AG09319 (cell line): Measurements from ENCODE around the gene OR5M11.
"Not testable (repeated sequence)": the region's sequence is repeated elsewhere in the genome, so short reads cannot be mapped to it uniquely, and the experiment has no call there.

Source experiments
- DNase-seq: peaks from one replicate; pipeline ENCODE4 v3.0.0-alpha.2; 2010; ENCODE audit warnings: low read depth; ENCODE audit errors: extremely low read depth
- TF ChIP-seq, protein P1 (sequence below): IDR thresholded peaks from 2 replicates; pipeline ENCODE4 v1.5.1; 2011; ENCODE audit warnings: low read depth, mild to moderate bottlenecking, inconsistent platforms, low read length, moderate library complexity

OR5M11 gene

DNA sequence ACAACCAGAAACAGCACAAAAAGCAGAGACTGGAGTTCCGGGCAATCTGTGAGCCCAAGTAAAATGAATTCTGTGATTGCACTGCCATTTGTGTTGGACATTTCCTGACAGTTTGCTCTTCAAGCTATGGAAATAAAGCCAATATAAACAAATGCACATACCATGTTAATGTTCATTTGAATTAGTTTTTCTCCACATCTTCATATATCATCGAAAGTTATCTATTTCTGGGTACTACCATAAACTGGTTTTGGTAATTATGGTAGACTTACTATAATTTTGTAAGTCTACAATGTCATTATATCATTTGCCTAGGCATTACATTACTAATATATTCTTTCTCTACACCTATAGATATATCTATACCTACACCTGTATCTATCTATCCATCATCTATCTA, at the start of gene OR5M11:
Gene OR5M11, minus strand, starts transcription at position 101 of the 400 bp plus-strand sequence. Its CDS starts 0 bp downstream, at position 101.
- TF ChIP-seq, protein P1, sequence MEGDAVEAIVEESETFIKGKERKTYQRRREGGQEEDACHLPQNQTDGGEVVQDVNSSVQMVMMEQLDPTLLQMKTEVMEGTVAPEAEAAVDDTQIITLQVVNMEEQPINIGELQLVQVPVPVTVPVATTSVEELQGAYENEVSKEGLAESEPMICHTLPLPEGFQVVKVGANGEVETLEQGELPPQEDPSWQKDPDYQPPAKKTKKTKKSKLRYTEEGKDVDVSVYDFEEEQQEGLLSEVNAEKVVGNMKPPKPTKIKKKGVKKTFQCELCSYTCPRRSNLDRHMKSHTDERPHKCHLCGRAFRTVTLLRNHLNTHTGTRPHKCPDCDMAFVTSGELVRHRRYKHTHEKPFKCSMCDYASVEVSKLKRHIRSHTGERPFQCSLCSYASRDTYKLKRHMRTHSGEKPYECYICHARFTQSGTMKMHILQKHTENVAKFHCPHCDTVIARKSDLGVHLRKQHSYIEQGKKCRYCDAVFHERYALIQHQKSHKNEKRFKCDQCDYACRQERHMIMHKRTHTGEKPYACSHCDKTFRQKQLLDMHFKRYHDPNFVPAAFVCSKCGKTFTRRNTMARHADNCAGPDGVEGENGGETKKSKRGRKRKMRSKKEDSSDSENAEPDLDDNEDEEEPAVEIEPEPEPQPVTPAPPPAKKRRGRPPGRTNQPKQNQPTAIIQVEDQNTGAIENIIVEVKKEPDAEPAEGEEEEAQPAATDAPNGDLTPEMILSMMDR = no peak
- no peak for DNase-seq

DNA sequence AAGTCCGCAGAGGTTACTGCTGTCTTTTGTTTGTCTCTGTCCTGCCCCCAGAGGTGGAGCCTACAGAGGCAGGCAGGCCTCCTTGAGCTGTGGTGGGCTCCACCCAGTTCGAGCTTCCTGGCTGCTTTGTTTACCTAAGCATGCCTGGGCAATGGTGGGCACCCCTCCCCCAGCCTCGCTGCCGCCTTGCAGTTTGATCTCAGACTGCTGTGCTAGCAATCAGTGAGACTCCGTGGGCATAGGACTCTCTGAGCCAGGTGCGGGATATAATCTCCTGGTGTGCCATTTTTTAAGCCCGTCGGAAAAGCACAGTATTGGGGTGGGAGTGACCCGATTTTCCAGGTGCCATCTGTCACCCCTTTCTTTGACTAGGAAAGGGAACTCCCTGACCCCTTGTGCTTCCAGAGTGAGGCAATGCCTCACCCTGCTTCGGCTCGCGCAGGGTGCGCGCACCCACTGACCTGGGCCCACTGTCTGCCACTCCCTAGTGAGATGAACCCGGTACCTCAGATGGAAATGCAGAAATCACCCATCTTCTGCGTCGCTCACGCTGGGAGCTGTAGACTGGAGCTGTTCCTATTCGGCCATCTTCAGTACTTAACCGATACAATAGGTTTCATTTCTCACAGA, 49.1 kb upstream of the OR5M11 start:
- DNase-seq = not testable (repeated sequence)

- no peak for DNase-seq
- TF ChIP-seq, protein P1 = no peak
Observed at GRCh38 chr11:56577621-56578020, 34.6 kb upstream of the OR5M11 start, which contains the start of gene OR5M10. OR5M10 (minus strand) TSS chr11:56577721; CDS start chr11:56577721, 0 bp downstream.

DNA sequence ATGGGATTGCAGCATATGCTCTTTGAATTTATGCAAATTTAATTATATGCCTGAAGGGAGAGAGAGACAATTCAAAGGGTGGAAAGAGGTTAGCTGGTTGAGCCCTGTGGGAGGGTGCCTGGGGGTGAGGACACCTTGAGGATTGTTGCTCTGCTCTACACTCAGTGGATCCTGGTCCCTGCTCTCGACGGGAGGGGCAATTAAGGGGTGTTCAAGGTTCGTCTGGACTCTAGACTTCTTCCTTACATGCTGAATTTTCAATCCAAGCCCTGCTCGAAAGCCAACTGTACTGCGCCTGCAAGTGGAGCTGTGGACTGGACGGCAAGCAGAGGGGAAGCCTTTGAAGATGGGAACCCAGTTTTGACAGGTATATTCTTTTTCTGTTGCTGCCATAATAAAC, 15.5 kb upstream of the OR5M11 start:
- no peak for DNase-seq
- TF ChIP-seq, protein P1 = no peak

GRCh38 chr11:56554691-56555090, 11.6 kb upstream of the OR5M11 start:
- DNase-seq = not testable (repeated sequence)

DNA sequence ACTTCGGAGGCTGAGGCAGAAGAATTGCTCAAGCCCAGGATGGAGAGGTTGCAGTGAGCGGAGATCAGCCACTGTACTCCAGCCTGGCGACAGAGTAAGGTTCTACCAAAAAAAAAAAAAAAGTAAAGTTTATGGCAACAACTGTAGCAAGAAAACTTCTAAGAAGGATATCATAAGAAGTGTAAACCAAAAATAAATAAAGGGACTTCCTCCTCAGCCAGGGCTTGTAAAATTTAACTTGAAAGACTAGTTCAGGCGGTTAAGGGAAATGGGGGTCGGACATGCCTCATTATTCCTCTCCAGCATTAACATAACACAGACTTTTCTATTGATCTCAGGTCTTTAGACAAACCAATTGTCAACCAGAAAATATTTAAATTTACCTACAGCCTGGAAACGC, 2.5 kb upstream of the OR5M11 start:
- DNase-seq = no peak
- TF ChIP-seq, protein P1 = no peak

- TF ChIP-seq, protein P1 = no peak
- no peak for DNase-seq
Observed at GRCh38 chr11:56543739-56544138, 682 bp upstream of the OR5M11 start.

DNA sequence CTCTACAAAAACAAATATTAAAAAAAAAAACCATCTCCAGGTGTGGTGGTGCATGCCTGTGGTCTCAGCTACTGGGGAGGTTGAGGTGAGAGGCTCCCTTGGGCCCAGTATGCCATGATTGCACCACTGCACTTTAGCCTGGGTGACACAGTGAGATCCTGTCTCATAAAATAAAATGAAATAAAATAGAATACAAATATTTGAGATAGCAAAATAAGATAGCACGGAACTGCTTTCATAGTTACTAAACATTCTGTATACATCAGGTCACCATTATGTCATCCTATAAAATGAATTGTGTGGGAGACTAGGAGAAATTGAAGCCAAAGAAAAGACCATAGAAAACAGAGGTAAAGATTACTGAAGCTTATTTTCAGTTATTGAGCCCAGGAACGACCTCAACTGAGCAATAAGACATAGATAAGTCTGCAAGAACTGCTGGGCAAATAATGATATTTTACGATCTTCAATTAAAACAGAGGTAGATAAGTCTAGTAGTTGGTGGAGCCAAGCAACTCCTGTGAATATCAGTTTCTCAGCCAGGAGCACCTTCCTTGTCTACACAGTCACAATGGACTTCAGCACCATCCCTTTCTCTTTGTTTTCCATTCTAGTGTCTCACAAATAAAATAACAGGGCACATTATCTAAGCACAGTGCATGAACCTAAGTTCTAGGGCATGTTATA, 9.9 kb downstream of the OR5M11 start:
- DNase-seq = no peak
- TF ChIP-seq, protein P1 = no peak
